Bronchial epithelial cell (primary cell): ENCODE data around the gene PET117. TPM values are rescaled to one million over a fixed set of nuclear protein-coding genes. Genes with fewer than 3 reads are reported as not detected.

Experiments used
- DNase-seq: peaks from one replicate; pipeline ENCODE4 v3.0.0-alpha.2; 2010; ENCODE audit warnings: low read depth
- FAIRE-seq: peaks from 2 replicates; lab custom pipeline; 2011; peaks lifted over from hg19 to GRCh38; lab: Jason Lieb, UNC
- H3K27me3 ChIP-seq: 2 replicates; pipeline ENCODE4 v1.5.1; 2011; ENCODE audit warnings: low read length; ENCODE audit not compliant: control insufficient read depth, insufficient read depth
- H3K36me3 ChIP-seq: 2 replicates; pipeline ENCODE4 v1.5.1; 2011; ENCODE audit warnings: low read length; ENCODE audit not compliant: control insufficient read depth, insufficient read depth
- H3K4me3 ChIP-seq: 2 replicates; pipeline ENCODE4 v1.5.1; 2011; ENCODE audit warnings: mild to moderate bottlenecking, low read depth, low read length, control low read depth
- CTCF ChIP-seq: IDR thresholded peaks from 2 replicates; pipeline ENCODE4 v1.5.1; 2011; ENCODE audit warnings: mild to moderate bottlenecking, moderate library complexity, low read length, control low read depth, inconsistent platforms; ENCODE audit not compliant: insufficient read depth, severe bottlenecking
- total RNA-seq: library from RNA; depleted of rRNA; stranded (reverse); fragments of >200 nt; gene quantifications from 2 replicates; pipeline ENCODE4 v1.2.1, GENCODE V29; 2014

Gene PET117
- total RNA-seq, 1 donor from 2014 or later = 15.3 TPM

GRCh38 chr20:18180815-18181214, 43.2 kb downstream of the PET117 start:
- H3K36me3 ChIP-seq = peaks cover 5% of the 10 kb centered on the region
- DNase-seq (no peak), FAIRE-seq (no peak)
- no peaks in the 10 kb centered on the region for H3K27me3 ChIP-seq
- H3K4me3 ChIP-seq = no peak overlapping the region
- no peak for TF ChIP-seq CTCF

- TF ChIP-seq CTCF = no peak
- H3K27me3 ChIP-seq = no peaks in the 10 kb centered on the region
- peak; percentile 96 for DNase-seq
- no peak overlapping the region for H3K4me3 ChIP-seq
- H3K36me3 ChIP-seq = peaks cover 8% of the 10 kb centered on the region
- FAIRE-seq = no peak
These were observed 49.4 kb downstream of the PET117 start for GRCh38 chr20:18187020-18187419.

- DNase-seq (no peak), FAIRE-seq (no peak)
- no peak overlapping the region for H3K4me3 ChIP-seq
- H3K27me3 ChIP-seq = no peaks in the 10 kb centered on the region
- H3K36me3 ChIP-seq = peaks cover 6% of the 10 kb centered on the region
- no peak for TF ChIP-seq CTCF
These were observed 50.8 kb downstream of the PET117 start for GRCh38 chr20:18188434-18188833.

GRCh38 chr20:18190338-18191233, 52.9 kb downstream of the PET117 start:
- H3K27me3 ChIP-seq = no peaks in the 10 kb centered on the region
- H3K4me3 ChIP-seq = no peak overlapping the region
- peak; percentile 47 for DNase-seq
- no peak for TF ChIP-seq CTCF
- no peak for FAIRE-seq
- H3K36me3 ChIP-seq = peaks cover 3% of the 10 kb centered on the region

- Histone ChIP-seq H3K27me3 (no peaks in the 10 kb centered on the region), H3K36me3 (no peaks in the 10 kb centered on the region), H3K4me3 (no peak overlapping the region)
- FAIRE-seq (no peak), DNase-seq (no peak)
- no peak for TF ChIP-seq CTCF
These were observed 53.6 kb downstream of the PET117 start for GRCh38 chr20:18191306-18191705.

Other genes starting within 250 kb of the PET117 start
- 96.5 and 152 TPM in 2 replicates for gene SNX5, start 169.1 kb upstream of the PET117 start, total RNA-seq
- gene MGME1, start 168.8 kb upstream of the PET117 start, total RNA-seq = 8.6 and 10.3 TPM in 2 replicates
- gene OVOL2, start 79.9 kb upstream of the PET117 start, total RNA-seq = 27.6 and 28.5 TPM in 2 replicates
- gene KAT14, start within 50 bp of the PET117 start, total RNA-seq = 11.6 and 12.4 TPM in 2 replicates
- gene ZNF133, start 150.7 kb downstream of the PET117 start, total RNA-seq = 30.8 and 33.3 TPM in 2 replicates